ENCODE measurements around the gene RNF113B.

Gene RNF113B

DNA sequence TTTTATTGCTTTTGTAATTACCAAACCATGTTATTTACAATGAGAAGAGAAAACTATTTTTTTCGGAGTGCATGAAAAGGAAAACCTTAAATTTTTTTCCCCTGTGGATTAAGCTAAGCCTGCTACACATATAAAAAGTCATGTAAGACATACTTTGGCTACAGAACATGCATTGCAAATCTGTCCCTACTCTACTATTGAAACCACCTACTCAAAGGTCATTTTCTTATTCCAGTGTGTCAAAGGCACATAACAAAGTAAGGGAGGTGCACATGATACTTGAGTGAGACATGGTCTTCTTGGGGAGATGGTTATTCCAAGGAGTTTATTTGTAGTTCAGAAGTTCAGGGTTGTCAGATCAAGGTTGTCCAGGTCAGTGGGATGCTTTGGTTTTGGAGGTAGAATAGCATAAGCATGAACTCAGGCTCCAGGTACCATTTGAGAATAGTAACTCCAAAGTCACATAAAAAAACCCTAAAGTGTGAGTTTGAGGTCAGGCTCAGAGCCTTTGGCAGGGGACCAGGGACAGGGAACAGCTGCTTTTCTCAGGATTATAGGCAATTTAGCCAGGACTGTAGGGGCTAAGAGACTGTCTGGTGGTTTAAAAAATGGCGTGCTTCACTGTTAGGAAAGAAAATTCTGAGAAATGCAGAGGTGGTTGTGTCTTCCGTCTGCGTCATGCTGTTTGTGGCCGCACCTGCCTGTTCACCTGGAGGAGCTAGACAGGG lies 18.7 kb downstream of the RNF113B start:
- Histone ChIP-seq H3F3A (ENCODE audit: insufficient read depth, low read length) (no peaks in the 10 kb centered on the region), H3K27ac (ENCODE audit: low read depth, low read length, poor library complexity, severe bottlenecking) (no peak overlapping the region), H3K4me2 (ENCODE audit: low read length) (no peak overlapping the region), H3K4me3 (ENCODE audit: low read depth, low read length, poor library complexity, severe bottlenecking) (no peak overlapping the region), H3K9ac (ENCODE audit: low read length) (no peak overlapping the region), H3K79me2 (ENCODE audit: insufficient read depth, low read length) (no peaks in the 10 kb centered on the region), H4K20me1 (ENCODE audit: insufficient read depth, low read length) (no peaks in the 10 kb centered on the region), H3K27me3 (ENCODE audit: insufficient read depth, low read length) (no peaks in the 10 kb centered on the region; the same call in 1 of the 2 replicates), H3K9me2 (ENCODE audit: low read depth, low read length) (no peaks in the 10 kb centered on the region), H3K9me3 (ENCODE audit: low read length) (no peaks in the 10 kb centered on the region), H2AFZ (ENCODE audit: low read length) (no peak overlapping the region), H3K36me3 (ENCODE audit: insufficient read depth, low read length) (no peaks in the 10 kb centered on the region), H3K4me1 (ENCODE audit: insufficient read depth, low read length, severe bottlenecking) (no peaks in the 10 kb centered on the region)
- TF ChIP-seq EZH2 (IDR thresholded peaks at IDR 0.05; ENCODE audit: borderline replicate concordance, low read length) = no peak

DNA sequence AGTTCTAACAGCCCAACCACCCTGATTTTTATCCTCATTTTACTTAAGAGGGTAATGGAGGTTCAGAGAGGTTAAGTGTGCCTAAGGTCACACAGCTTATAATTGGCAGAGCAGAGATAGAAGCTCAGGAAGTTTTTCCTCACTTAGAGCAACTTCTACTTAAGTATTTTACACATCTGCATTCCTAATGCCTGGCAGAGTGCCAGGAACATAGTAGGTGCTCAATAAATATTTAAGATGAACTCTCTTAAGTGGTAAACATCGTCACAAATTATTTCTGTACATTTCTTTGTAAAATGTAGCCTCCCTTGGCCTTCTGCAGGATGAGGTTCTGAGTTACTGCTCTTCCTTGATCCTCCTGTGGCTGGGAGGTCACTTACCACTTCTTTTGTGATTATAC lies 19.5 kb downstream of the RNF113B start:
- no peaks in the 10 kb centered on the region for H3K36me3 ChIP-seq (ENCODE audit: insufficient read depth, low read length)
- no peaks in the 10 kb centered on the region for H3K27me3 ChIP-seq (ENCODE audit: insufficient read depth, low read length)
- H3K9me2 ChIP-seq (ENCODE audit: low read depth, low read length) = no peaks in the 10 kb centered on the region
- no peak overlapping the region for H3K27ac ChIP-seq (ENCODE audit: low read depth, low read length, poor library complexity, severe bottlenecking)
- TF ChIP-seq EZH2 (IDR thresholded peaks at IDR 0.05; ENCODE audit: borderline replicate concordance, low read length) = no peak
- TF ChIP-seq, protein P1, sequence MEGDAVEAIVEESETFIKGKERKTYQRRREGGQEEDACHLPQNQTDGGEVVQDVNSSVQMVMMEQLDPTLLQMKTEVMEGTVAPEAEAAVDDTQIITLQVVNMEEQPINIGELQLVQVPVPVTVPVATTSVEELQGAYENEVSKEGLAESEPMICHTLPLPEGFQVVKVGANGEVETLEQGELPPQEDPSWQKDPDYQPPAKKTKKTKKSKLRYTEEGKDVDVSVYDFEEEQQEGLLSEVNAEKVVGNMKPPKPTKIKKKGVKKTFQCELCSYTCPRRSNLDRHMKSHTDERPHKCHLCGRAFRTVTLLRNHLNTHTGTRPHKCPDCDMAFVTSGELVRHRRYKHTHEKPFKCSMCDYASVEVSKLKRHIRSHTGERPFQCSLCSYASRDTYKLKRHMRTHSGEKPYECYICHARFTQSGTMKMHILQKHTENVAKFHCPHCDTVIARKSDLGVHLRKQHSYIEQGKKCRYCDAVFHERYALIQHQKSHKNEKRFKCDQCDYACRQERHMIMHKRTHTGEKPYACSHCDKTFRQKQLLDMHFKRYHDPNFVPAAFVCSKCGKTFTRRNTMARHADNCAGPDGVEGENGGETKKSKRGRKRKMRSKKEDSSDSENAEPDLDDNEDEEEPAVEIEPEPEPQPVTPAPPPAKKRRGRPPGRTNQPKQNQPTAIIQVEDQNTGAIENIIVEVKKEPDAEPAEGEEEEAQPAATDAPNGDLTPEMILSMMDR (IDR thresholded peaks at IDR 0.05; ENCODE audit: low read length) = no peak
- H3K4me2 ChIP-seq (ENCODE audit: low read length) = no peak overlapping the region
- no peaks in the 10 kb centered on the region for H4K20me1 ChIP-seq (ENCODE audit: insufficient read depth, low read length)
- H3K9ac ChIP-seq (ENCODE audit: low read length) = no peak overlapping the region
- no peak overlapping the region for H3K4me3 ChIP-seq (ENCODE audit: low read depth, low read length, poor library complexity, severe bottlenecking)
- no peaks in the 10 kb centered on the region for H3K79me2 ChIP-seq (ENCODE audit: insufficient read depth, low read length)
- H2AFZ ChIP-seq (ENCODE audit: low read length) = no peak overlapping the region
- H3F3A ChIP-seq (ENCODE audit: insufficient read depth, low read length) = no peaks in the 10 kb centered on the region
- no peaks in the 10 kb centered on the region for H3K4me1 ChIP-seq (ENCODE audit: insufficient read depth, low read length, severe bottlenecking)
- no peaks in the 10 kb centered on the region for H3K9me3 ChIP-seq (ENCODE audit: low read length)

DNA sequence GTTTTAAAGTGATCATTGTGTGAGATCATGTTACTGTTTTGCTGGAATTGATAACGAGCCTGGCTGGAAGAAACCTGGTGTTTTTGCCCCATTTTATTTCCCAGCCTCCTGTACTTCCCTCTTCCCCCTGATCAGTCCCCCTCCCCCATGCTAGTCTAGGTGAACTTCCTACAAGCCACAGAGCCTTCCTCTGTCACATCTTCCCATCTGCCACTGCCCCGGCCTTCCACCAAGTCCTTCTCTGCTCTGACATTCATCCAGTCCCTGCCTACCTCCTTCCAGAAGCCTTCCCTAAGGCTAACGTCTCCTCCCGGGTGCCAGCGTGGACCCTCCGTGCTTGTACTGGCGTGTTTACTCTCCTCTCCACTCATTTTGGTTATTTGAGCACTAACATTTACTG lies 19.9 kb downstream of the RNF113B start:
- Histone ChIP-seq H3K36me3 (ENCODE audit: insufficient read depth, low read length) (no peaks in the 10 kb centered on the region), H3K9ac (ENCODE audit: low read length) (no peak overlapping the region), H3K9me2 (ENCODE audit: low read depth, low read length) (no peaks in the 10 kb centered on the region), H3K4me3 (ENCODE audit: low read depth, low read length, poor library complexity, severe bottlenecking) (no peak overlapping the region), H3K27me3 (ENCODE audit: insufficient read depth, low read length) (no peaks in the 10 kb centered on the region), H3K79me2 (ENCODE audit: insufficient read depth, low read length) (no peaks in the 10 kb centered on the region), H3K27ac (ENCODE audit: low read depth, low read length, poor library complexity, severe bottlenecking) (no peak overlapping the region), H4K20me1 (ENCODE audit: insufficient read depth, low read length) (no peaks in the 10 kb centered on the region), H3K4me1 (ENCODE audit: insufficient read depth, low read length, severe bottlenecking) (no peaks in the 10 kb centered on the region), H3K4me2 (ENCODE audit: low read length) (no peak overlapping the region), H3K9me3 (ENCODE audit: low read length) (no peaks in the 10 kb centered on the region), H3F3A (ENCODE audit: insufficient read depth, low read length) (no peaks in the 10 kb centered on the region), H2AFZ (ENCODE audit: low read length) (no peak overlapping the region)
- TF ChIP-seq EZH2 (IDR thresholded peaks at IDR 0.05; ENCODE audit: borderline replicate concordance, low read length) = no peak
- TF ChIP-seq, protein P1 (IDR thresholded peaks at IDR 0.05; ENCODE audit: low read length) = no peak

DNA sequence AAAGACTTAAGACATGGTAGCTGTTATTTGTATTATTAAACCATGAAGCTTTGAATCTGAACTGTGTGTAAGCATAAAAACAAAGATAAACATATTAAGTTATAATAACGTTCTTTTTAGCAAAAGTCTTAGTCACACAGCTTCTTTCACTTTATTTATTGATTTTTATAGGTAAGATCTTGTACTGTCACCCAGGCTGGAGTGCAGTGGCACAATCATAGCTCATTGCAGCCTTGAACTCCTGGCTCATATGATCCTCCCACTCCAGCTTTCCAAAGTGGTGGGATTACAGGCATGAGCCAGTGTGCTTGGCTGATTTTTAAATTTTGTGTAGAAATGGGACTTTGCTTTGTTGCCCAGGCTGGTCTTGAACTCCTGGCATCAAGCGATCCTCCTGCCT lies 20.8 kb downstream of the RNF113B start:
- no peak overlapping the region for H3K4me3 ChIP-seq (ENCODE audit: low read depth, low read length, poor library complexity, severe bottlenecking)
- no peak overlapping the region for H3K27ac ChIP-seq (ENCODE audit: low read depth, low read length, poor library complexity, severe bottlenecking)
- H3K9me2 ChIP-seq (ENCODE audit: low read depth, low read length) = no peaks in the 10 kb centered on the region

More for the DNA sequence above, 20.8 kb downstream of the RNF113B start:
- no peaks in the 10 kb centered on the region for H3F3A ChIP-seq (ENCODE audit: insufficient read depth, low read length)
- H3K4me2 ChIP-seq (ENCODE audit: low read length) = no peak overlapping the region
- H3K79me2 ChIP-seq (ENCODE audit: insufficient read depth, low read length) = no peaks in the 10 kb centered on the region
- no peaks in the 10 kb centered on the region for H3K4me1 ChIP-seq (ENCODE audit: insufficient read depth, low read length, severe bottlenecking)
- no peaks in the 10 kb centered on the region for H4K20me1 ChIP-seq (ENCODE audit: insufficient read depth, low read length)
- no peaks in the 10 kb centered on the region for H3K27me3 ChIP-seq (ENCODE audit: insufficient read depth, low read length)
- H2AFZ ChIP-seq (ENCODE audit: low read length) = no peak overlapping the region
- H3K9me3 ChIP-seq (ENCODE audit: low read length) = no peaks in the 10 kb centered on the region
- H3K9ac ChIP-seq (ENCODE audit: low read length) = no peak overlapping the region
- no peak for TF ChIP-seq EZH2 (IDR thresholded peaks at IDR 0.05; ENCODE audit: borderline replicate concordance, low read length)
- TF ChIP-seq, protein P1 (IDR thresholded peaks at IDR 0.05; ENCODE audit: low read length) = no peak
- no peaks in the 10 kb centered on the region for H3K36me3 ChIP-seq (ENCODE audit: insufficient read depth, low read length)
